GM21723 (cell line): Measurements from ENCODE around the gene ETFBKMT.

Experiments
- ATAC-seq: cut with Tn5 transposase; IDR thresholded peaks from one replicate; pipeline ENCODE4 v1.9.1; 2021; ENCODE audit warnings: mild to moderate bottlenecking, moderate library complexity; ENCODE audit not compliant: unreplicated experiment

ETFBKMT gene, protein sequence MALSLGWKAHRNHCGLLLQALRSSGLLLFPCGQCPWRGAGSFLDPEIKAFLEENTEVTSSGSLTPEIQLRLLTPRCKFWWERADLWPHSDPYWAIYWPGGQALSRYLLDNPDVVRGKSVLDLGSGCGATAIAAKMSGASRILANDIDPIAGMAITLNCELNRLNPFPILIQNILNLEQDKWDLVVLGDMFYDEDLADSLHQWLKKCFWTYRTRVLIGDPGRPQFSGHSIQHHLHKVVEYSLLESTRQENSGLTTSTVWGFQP

GRCh38 chr12:31659087-31659942, at the start of gene ETFBKMT:
Gene ETFBKMT (plus strand): TSS chr12:31659688. CDS start chr12:31661954, 2,266 bp downstream.
- ATAC-seq: peak; percentile 99

DNA sequence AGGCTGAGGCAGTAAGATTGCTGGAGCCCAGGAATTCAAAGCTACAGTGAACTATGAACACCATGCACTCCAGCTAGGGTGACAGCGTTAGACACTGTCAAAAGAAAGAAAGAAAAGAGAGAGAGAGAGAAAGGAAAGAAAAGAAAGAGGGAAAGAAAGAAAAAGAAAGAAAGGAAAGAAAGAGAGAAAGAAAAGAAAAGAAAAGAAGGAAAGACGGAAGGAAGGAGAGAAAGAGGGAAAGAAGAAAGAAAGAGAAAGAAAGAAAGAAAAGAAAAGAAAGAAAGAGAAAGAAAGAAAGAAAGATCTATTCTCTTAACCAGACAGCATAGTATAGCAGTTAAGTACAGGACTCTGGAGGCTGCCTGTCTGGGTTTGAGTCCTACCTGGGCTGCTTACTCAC, 46.7 kb upstream of the ETFBKMT start:
- ATAC-seq: no peak

- ATAC-seq: no peak
Measured at GRCh38 chr12:31618228-31619025, 41.1 kb upstream of the ETFBKMT start.

DNA sequence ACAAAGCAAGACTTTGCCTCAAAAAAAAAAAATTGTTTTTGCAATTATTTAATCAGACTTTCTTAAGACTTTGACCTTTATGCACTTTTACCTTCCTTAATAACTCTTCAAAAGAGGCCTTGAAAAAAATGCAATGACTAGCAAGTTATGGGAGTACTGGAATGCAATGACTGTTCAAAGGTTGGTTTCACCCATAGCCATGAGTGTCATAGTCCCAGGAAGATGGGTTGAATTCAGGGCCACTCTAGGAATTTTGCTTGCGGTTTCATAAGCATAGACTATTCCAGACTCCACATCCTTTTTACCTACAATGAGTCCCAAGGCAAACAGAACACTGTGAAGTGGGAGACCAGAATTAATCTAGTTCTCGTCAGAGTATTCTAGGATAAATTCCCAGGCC, 39.2 kb upstream of the ETFBKMT start:
- no peak for ATAC-seq

GRCh38 chr12:31622038-31622437, 37.5 kb upstream of the ETFBKMT start:
- ATAC-seq: no peak

- no peak for ATAC-seq
Measured at GRCh38 chr12:31626270-31626995, 33.1 kb upstream of the ETFBKMT start.

DNA sequence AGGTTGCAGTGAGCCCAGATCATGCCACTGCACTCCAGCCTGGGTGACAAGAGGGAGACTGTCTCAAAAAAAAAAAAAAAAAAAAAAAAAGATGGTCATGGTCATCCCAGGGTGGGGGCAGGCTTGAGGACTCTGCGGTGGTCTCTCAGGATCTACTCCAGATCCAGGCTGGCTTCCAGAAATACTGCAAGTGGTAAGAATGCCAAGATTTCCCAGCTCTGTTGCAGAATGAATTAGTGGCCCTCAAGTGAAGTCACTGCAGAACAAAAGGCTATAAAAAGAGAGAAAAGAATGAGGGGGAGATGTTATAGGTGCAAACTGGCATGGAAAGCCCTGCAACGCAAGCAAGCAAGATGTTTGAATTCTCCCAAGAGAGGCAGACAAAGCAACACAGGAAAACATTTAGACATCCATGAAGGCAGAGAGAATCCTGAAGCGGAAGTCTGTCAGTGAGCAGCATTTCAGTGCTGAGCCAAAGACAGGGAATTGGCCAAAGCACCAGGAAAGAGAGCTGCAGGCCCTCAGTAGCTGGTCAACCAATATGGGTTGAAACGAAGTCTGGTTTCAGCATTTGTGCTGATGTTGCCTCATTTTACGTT, 31.9 kb upstream of the ETFBKMT start:
- ATAC-seq: no peak

DNA sequence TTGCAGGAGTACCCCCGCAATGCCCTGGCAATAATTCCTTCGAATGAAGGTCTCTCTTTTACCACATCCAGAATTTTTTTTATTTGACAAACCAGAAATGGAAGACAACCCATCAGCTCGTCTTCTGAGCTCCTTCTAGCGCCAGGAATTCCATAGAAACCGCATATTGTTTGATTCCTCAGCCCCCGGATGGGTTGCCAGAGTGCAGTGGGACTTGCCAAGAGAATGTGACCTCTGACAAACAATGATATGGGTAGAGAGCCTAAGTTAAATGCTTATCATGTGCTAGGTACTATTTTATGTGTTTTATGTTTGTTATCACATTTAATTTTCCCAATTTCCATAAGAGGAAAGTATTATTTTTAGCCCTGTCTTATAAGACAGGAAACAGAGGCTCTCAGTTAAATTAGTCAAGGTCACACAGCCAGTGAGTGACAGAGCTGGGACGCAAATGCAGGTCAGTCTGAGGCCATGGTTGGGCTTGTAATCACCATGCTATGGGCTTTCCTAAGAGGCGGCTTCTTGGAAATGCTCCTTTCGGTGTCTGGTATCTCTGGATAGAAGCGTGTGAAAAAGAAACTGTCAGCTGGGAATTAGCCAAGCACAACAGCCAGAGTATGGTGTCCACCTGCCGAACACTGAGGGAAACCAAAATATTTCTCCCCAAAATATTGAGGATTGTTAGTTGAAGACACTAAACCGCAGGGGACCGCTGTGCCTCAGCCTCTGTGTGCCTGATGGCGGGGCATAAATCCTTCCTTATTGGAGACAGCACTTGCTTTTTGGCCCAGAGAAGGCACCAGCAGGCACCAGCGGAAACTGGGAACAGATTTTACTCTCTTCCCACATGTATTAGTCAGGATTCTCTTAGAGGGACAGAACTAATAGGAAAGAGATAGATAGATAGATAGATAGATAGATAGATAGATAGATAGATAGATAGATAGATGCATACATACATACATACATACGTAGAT, 29.4 kb upstream of the ETFBKMT start:
- ATAC-seq: no peak

GRCh38 chr12:31631023-31631724, 28.3 kb upstream of the ETFBKMT start:
- ATAC-seq: no peak

DNA sequence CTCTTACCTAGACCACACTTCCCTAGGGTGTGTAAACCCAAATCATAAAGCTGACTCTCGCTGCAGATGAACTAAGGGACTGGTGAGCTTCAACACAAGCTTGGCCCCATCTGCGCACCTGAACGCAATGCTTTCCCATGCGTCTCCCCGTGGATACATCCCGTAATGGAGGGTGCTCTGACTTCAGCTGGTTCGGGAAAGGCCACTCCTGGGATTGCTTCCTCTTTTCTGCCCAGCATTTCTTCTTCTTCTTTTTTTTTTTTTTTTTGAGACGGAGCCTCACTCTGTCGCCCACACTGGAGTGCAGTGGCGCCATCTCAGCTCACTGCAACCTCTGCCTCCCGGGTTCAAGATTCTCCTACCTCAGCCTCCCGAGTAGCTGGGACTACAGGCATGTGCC, 27.7 kb upstream of the ETFBKMT start:
- no peak for ATAC-seq

DNA sequence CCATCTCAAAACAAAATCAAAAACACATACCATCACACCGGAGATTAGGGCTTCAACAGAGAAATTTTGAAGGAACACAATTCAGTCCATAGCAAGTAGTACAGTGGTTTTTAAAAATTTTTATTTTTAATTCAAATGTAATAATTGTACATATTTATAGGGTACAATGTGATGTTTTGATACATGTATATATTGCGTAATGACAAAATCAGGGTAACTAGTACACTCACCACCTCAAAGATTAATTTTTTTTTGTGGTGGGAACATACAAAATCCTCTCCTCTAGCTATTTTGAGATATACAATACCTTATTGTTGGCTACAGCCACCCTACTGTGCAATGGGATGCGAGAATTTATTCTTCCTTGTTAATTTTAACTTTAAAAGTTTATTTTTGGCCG, 26.0 kb upstream of the ETFBKMT start:
- ATAC-seq: no peak

GRCh38 chr12:31634620-31635019, 24.9 kb upstream of the ETFBKMT start:
- no peak for ATAC-seq

DNA sequence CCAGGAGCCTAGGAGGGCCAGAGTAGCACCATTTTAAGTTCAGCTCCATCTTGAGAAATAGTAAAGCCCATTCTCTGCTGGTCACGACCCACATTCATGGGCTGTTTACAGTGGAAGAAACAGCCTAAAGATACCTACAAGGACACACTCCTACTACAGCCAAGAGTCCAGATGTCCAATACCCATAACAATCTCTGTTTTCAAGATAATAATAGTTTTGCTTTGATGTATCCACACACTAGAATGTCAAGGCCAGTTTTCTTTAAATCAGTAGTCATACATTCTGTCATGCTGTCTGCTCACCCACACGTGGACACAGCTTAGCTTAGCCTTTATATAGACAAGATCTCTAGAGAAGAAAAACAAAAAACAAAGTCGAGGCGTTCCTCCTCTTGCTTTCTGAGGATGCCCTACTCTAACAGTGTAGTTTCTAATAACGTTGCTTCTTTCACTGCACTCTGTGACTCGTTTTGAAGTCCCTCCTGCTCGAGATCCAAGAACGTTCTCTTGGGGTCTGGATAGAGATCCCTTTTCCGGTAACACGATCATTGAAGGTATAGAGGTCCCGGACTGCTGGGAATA, 17.9 kb upstream of the ETFBKMT start:
- ATAC-seq: no peak

DNA sequence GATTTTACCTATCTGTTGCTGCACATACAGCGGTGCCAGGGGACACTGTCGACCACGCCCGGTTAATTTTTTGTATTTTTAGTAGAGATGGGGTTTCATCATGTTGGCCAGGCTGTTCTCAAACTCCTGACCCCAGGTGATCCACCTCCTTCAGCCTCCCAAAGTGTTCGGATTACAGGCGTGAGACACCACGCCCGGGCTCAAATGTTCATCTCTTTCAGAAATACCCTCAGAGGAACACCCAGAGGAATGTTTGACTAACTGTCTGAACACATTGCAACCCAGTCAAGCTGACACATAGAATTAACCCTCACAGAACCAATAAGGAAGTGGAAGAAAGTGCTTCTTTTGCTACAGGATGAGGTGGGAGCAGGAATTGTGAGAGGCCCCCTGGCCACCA, 15.0 kb upstream of the ETFBKMT start:
- ATAC-seq: no peak

DNA sequence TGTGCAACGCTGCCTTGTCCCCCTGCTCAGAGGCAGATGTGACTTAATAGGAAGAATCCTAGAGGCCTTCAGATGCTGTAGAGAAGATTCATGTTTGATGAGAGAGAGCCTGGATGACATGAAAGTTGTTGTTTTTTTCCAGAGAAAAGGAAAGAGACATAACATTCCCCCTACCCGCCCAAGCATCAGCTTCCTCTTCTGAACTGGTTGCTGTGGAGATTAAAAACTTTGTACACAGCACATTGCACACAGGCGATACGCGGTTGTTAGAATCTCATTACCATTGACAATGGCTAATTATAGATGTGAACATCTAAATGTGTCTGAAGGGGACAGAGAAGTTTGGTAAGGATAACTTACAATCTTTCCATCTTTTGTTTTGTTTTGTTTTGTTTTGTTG, 13.6 kb upstream of the ETFBKMT start:
- ATAC-seq: no peak

DNA sequence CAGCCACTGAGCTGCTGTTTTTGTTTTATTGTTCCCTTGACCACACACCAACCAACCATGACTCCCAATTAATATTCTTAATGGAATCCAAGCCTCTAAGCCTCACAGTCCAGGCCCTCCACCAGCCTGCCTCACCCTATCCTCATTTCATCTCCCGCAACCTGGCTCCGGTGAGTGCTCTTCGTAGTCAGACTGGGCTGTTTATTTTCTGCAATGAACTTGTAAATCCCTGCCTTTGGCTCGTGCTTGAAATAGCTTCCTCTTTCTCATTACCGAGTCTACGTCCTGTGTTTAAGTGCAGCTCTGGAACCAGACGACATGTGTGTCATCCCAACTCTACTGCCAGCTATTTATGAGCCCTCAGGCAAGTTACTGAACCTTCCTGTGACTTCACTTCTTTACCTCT, 12.4 kb upstream of the ETFBKMT start:
- no peak for ATAC-seq

GRCh38 chr12:31650918-31651317, 8.6 kb upstream of the ETFBKMT start:
- no peak for ATAC-seq

DNA sequence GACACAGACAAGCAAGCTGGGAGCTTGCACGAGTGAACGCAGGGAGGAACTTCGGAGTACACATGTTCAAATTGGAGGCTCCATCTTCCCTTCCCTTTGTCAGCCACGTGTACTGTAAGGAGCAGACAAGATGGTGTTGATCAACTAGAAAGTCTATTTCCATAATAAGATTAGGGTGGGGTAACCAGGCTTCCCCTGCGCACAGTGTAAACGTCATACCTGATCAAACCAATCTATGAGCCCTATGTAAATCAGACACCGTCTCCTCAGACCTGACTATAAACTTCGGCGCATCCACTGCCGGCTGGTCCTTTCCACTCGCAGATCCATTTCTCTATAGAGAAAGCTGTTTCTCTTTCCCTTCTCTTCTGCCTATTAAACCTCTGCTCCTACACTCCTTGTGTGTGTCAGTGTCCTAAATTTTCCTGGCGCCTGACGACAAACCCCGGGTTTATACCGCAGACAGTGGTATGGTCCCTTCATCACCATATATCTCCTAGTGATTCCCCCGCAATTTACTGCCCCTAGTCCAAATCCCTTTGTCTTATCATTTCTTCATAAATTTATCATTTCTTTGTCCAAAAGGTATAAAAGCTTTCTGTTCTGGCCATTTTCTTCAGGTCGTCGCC, 7.5 kb upstream of the ETFBKMT start:
- no peak for ATAC-seq
